NK-92 treated with Interleukin-12 subunit alpha and Interleukin-12 subunit beta, amount 100 ng/mL, for 24 hours (cell line): ENCODE measurements around the gene CCR8.
"Not testable (repeated sequence)": the region's sequence is repeated elsewhere in the genome, so short reads cannot be mapped to it uniquely, and the experiment has no call there.

ENCODE experiments used
- DNase-seq: peaks from one replicate; lab custom pipeline; 2025; lab: John Stamatoyannopoulos, UW

The CCR8 gene

DNA sequence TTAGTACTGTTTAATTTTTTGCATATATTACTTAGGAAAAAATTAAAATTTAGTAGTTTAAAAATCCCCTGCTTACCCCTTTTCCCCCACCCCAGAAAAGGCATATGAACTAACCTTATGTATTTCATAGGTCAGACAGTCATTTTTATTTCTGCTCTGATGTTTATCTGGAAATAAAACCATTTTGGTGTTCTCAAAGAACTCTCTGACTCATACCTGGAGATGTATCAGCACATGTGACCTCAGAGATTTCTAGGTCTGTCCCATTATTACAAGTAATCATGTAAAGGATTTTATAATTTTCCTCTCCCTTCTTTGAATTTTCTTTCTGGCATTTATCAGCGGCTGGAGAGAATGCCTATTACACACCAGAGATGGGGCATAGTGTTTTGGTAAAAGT lies 14.1 kb upstream of the CCR8 start:
- no peak for DNase-seq

GRCh38 chr3:39317571-39318169 lies 11.8 kb upstream of the CCR8 start:
- no peak for DNase-seq

GRCh38 chr3:39318301-39318700 lies 11.2 kb upstream of the CCR8 start:
- DNase-seq, result no peak

DNA sequence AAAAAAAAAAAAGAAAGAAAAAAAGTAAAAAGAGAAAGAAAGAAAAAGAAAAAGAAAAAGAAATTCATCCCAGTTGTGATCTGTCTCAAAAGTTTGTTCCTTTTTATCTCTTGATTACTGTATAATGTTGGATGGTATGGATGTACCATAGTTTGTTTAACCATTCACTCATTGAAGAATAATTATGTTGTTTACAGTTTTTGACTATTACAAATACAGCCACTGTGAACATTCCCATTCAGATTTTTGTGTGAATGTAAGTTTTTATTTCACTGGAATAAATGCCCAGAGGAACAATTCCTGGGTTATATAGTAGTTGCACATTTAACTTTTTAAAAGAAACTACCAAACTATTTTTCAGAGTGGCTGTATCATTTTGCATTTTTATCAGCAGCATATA lies 10.3 kb upstream of the CCR8 start:
- DNase-seq, result no peak

DNA sequence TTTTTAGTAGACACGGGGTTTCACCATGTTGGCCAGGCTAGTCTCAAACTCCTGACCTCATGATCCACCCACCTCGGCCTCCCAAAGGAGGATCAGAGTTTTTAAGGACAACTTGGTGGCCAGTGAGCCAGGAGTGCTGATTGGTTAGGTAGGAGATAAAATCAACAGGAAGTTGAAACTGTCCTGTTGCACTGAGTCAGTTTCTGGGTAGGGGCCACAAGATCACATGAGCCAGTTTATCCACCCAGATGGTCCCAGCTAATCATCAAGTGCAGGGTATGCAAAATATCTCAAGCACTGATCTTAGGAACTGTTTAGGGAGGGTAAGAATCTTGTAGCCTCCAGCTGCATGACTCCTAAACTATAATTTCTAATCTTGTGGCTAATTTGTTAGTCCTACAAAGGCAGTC lies 7.9 kb upstream of the CCR8 start:
- not testable (repeated sequence) for DNase-seq

DNA sequence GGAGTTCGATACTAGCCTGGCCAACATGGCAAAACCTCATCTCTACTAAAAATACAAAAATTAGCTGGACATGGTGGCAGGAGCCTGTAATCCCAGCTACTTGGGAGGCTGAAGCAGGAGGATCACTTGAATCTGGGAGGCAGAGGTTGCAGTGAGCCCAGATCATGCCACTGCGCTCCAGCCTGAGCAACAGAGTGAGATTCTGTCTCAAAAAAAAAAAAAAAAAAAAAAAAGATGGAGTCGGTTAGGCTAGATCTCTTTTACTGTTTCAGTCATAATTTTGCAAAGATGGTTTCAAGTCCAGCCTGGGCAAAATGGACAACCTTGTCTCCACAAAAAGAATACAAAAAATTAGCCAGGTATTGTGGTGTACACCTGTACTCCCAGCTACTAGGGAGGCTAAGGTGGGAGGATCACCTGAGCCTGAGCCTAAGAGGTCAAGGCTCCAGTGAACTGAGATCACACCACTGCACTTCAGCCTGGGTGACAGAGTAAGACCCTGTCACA lies 7.2 kb upstream of the CCR8 start:
- not testable (repeated sequence) for DNase-seq

- no peak for DNase-seq
Observed at GRCh38 chr3:39322936-39323335, 6.6 kb upstream of the CCR8 start.

GRCh38 chr3:39323494-39323893 lies 6.0 kb upstream of the CCR8 start:
- no peak for DNase-seq

DNA sequence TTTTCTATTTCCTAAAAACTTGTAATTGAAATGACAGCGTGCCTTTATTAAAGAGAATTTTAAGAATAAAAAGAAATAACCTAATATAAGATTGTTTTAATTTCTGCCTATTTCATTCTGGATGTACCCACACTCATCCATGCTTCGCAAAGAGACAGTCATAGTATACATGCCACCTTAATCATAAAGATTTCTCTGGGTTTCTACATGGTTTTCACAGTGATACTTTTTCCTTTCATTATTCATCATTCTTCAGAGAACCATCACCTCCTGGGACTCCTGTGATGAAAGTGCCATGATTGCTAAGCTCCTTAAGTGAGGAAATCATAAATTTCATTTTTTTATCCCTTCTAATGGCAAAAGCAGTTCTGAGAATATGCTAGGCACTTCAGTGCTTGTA lies 4.3 kb upstream of the CCR8 start:
- no peak for DNase-seq

DNA sequence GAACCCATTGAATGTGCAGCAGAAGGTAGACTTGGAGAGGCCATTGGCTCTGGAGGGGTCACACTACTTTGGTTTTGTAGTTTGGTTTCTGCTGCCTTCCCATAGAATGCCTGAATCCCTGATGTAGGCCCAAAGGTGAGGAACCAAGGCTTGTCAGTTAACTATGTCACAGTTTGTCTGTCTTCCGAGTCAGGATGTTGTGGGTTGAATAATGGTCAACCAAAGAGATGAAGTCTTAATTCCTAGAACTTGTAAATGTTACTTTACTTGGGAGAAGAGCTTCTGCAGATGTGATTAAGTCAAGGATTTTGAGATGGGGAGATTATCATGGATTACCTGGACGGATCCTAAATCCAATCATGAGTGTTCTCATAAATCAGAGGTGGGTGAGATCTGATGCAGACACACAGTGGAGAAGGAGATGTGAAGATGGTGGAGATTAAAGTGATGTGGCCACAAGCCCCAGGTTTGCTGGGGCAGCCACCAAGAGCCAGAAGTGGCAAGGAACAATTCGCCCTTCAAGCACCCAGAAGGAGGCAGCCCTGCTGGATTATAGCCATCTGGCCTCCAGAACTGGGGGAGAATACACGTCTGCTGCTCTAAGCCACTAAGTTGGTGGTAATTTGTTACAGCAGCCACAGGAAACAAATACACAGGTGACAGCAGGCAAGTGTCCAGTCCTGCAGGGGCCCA lies 2.3 kb upstream of the CCR8 start:
- no peak for DNase-seq

GRCh38 chr3:39327746-39328349 lies 1.7 kb upstream of the CCR8 start:
- DNase-seq, result no peak

- DNase-seq, result no peak
Observed at GRCh38 chr3:39330824-39331223, 1.3 kb downstream of the CCR8 start.

DNA sequence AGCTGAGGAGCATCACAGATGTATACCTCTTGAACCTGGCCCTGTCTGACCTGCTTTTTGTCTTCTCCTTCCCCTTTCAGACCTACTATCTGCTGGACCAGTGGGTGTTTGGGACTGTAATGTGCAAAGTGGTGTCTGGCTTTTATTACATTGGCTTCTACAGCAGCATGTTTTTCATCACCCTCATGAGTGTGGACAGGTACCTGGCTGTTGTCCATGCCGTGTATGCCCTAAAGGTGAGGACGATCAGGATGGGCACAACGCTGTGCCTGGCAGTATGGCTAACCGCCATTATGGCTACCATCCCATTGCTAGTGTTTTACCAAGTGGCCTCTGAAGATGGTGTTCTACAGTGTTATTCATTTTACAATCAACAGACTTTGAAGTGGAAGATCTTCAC lies 3.0 kb downstream of the CCR8 start:
- DNase-seq, result no peak

DNA sequence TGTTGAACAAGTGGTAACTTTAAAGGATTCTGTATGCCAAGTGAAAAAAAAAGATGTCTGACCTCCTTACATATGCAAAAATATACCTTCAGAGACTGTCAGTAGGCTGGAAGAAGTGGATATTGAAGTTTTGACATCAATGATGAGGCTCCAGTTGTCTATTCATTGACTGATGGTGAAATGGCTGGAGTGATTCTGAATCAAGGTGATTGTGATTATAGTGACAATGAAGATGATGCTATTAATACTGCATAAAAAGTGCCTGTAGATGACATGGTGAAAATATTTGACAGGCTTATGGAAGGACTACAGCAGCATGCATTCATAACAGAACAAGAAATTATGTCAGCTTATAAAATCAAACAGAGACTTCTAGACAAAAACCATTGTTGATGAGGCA lies 4.1 kb downstream of the CCR8 start:
- DNase-seq, result no peak

DNA sequence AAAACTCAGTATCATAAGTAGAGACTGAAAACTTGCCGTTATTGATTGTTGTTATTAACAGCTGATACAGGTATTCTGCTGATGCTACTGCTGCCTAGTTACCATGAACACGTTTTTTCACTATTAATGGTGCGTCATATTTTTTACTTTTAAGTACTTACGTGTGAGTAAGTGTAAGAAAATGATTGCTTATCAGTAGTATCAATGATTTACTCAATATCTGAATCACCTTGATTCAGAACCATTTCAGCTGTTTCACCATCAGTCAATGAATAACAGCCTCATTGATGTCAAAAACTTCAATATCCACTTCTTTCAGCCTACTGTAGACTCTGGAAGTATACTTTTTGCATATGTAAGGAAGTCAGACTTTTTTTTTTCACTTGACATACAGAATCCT lies 4.7 kb downstream of the CCR8 start:
- no peak for DNase-seq

DNA sequence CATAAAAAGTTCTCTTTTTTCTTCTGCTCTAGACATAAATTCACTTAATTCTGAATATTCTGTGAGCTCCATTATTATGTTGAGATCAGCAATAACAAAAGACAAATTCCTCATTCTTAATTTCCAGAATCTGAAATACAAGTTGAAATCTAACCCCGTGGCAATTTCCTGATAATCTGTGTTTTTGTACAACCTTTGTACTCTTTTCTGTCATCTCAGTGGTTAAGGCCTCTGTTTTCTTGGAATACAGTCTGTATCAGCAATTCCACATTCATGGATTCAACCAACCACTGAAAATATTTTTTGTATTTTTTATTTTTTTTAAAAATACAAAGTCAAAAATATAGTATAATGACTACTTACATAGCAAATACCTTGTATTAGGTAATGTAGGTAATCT lies 8.7 kb downstream of the CCR8 start:
- no peak for DNase-seq

- DNase-seq, result no peak
Observed at GRCh38 chr3:39339086-39339485, 9.6 kb downstream of the CCR8 start.

GRCh38 chr3:39343076-39343717 lies 13.7 kb downstream of the CCR8 start:
- DNase-seq, result no peak

GRCh38 chr3:39343760-39344159 lies 14.3 kb downstream of the CCR8 start:
- DNase-seq, result no peak

- DNase-seq, result no peak
Observed at GRCh38 chr3:39344746-39345344, 15.3 kb downstream of the CCR8 start.

- no peak for DNase-seq
Observed at GRCh38 chr3:39346785-39347585, 17.5 kb downstream of the CCR8 start.

- no peak for DNase-seq
Observed at GRCh38 chr3:39347586-39347876, 18.0 kb downstream of the CCR8 start.
